Thyroid gland (tissue), 4 donors: ENCODE data around the gene LAMA4.

Source experiments
- POLR2A ChIP-seq, 2 donors: fragments of 450-650 bp; IDR thresholded peaks; one replicate each; pipeline ENCODE4 v1.6.1; 2017; ENCODE audit warnings: antibody characterized with exemption in 2 of 2, mild to moderate bottlenecking in 2 of 2, moderate library complexity in 1 of 2
- TF ChIP-seq, protein P1 (sequence below), 6 experiments: fragments of 200-600 bp in 3 of 6; fragments of 450-650 bp in 3 of 6; sonication (generic) in 3 of 6; IDR thresholded peaks; one replicate each; pipeline ENCODE4 v1.5.1; 2016 to 2019; ENCODE audit warnings: antibody characterized with exemption in 6 of 6, mild to moderate bottlenecking in 2 of 6, inconsistent platforms in 1 of 6, moderate library complexity in 1 of 6

DNA sequence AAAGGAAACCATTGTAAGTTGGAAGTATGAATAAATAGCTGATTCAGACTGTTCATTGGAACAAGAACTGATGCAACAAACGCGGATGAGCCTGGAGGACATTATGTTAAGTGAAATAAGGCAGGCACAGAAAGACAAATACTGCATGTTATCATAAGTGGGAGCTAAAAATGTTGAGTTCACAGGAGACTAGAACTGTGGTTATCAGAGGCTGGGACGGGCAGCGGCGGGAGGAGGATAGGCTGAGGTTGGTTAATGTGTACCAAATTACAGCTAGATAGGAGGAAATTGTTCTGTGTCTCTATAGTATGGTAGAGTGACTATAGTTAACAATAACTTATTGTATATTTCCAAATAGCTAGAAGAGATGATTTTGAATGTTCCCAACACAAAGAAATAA is 126.2 kb downstream of the LAMA4 start:
- TF ChIP-seq, protein P1, sequence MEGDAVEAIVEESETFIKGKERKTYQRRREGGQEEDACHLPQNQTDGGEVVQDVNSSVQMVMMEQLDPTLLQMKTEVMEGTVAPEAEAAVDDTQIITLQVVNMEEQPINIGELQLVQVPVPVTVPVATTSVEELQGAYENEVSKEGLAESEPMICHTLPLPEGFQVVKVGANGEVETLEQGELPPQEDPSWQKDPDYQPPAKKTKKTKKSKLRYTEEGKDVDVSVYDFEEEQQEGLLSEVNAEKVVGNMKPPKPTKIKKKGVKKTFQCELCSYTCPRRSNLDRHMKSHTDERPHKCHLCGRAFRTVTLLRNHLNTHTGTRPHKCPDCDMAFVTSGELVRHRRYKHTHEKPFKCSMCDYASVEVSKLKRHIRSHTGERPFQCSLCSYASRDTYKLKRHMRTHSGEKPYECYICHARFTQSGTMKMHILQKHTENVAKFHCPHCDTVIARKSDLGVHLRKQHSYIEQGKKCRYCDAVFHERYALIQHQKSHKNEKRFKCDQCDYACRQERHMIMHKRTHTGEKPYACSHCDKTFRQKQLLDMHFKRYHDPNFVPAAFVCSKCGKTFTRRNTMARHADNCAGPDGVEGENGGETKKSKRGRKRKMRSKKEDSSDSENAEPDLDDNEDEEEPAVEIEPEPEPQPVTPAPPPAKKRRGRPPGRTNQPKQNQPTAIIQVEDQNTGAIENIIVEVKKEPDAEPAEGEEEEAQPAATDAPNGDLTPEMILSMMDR (IDR thresholded peaks at IDR 0.05), result no peak
- TF ChIP-seq POLR2A (IDR thresholded peaks at IDR 0.05), result no peak
